NOMO-1 treated with dmso at 0.1 percent for 144 hours (cell line): ENCODE data around the gene CPLX1.
"Not testable (repeated sequence)": the region's sequence is repeated elsewhere in the genome, so short reads cannot be mapped to it uniquely, and the experiment has no call there.

Source experiments
- DNase-seq: peaks from one replicate; lab custom pipeline; 2025; ENCODE audit not compliant: unreplicated experiment; lab: John Stamatoyannopoulos, UW

The CPLX1 gene

DNA sequence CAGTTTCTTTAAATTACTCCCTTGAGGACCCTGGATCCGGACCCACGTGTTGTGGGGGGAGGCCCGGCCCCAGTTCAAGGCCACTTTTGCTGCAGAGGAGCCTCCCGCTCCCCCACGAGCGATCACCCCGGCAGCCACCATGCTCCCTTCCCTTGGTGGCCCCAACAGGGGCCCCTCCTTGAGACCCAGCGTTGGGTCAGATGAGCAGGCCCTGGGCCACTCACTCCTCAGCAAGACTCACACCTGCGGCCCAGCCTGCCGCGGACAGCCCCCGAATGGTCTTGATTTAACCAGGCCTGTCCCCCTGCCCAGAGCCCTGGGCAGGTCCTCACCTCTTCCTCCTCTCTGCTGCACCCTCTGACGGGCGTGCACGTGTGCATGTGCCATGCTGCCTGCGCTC lies 4.3 kb downstream of the CPLX1 start:
- no peak for DNase-seq

DNA sequence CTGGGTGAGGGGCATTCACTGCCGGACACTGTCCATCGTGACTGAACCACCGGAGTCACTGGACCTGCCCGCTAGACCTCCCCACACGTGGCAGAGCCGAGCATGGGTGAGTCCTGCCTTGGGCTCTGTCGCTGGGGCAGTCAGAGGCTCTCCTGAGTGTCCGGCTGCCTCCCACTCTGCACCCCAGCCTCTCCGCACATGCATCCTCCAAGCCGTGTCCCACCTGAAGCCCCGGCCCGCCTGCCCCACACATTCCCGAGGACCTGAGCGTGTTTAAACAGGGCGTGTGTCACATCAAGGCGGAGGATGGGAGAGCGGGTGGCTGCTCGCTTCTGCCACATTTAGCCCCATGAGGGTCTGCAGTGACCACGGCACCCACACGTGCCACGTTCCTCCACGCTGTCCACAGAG lies 4.7 kb downstream of the CPLX1 start:
- no peak for DNase-seq

DNA sequence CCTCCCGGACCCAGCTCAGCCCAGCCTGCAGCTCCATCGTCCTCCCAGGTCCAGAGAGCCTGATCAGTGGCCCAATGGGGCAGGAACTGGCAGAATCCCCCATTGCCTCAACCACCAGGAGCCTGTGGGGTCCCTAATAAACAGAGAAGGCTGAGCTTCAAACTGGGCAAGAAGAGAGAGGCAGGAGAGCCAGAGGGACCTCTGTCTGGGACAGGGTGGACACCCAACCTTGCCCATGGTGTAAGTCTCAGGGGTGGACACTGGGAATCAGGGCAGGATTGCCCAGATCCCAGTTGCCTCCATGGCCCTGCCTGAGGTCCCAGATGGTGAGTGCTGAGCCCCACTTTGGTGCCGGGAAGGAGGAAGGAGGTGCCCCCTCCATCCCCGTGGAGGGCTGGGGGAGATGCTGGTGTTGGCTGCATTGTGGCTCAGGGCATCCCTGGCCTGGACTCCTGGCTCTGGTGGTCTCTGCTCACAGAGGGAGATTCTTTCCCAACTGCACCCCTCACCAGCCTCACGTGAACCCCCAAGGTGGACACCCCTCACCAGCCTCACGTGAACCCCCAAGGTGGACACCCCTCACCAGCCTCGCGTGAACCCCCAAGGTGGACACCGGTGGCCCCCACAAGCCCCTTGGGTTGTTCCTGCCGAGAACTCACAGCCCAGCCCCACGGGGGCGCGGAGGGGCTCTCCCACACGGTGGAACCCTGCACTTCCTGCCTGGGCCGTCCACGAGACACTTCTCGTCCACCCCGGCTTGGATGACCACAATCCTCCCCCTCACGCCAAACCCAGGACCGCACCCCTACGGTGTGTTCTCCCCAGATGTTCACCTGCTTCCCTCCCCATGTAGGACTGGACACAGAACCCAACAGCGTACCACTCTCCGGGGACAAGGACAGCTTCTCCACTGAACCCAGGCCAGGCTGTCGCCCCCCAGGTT lies 5.4 kb downstream of the CPLX1 start:
- DNase-seq: no peak

DNA sequence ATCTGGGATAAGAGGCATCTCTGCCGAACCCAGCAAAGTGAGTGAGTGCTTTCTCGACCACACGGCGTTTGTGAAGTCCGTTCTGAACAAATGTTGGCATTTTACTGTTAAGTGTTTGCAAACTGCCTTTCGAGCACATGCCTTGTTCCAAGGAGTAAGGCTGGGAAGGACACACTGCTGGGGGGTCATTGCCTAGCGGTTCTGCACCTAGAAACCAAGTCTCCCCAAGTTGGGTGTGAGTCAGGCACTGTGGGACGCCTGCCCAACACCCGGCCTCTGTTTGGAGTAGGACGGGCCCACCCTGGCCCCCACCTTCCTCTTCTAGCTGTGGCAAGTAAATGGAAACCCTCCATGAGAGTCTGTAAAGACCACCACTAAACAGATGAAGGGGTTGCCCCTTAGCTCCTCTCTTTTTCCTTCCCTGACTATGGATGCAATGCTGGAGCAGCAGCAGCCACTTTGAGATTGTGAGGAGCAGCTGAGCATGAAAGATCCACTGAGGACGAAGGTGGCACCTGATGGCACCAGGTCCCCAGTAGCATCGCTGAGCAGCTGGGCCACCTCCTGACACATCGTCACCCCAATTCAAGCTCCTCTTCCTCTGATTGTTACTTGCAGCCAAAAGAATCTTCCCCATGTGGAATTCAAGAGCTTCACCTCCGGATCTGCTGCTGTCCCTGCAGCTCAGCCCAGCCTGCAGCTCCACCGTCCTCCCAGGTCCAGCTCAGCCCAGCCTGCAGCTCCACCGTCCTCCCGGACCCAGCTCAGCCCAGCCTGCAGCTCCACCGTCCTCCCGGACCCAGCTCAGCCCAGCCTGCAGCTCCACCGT lies 6.3 kb downstream of the CPLX1 start:
- no peak for DNase-seq

DNA sequence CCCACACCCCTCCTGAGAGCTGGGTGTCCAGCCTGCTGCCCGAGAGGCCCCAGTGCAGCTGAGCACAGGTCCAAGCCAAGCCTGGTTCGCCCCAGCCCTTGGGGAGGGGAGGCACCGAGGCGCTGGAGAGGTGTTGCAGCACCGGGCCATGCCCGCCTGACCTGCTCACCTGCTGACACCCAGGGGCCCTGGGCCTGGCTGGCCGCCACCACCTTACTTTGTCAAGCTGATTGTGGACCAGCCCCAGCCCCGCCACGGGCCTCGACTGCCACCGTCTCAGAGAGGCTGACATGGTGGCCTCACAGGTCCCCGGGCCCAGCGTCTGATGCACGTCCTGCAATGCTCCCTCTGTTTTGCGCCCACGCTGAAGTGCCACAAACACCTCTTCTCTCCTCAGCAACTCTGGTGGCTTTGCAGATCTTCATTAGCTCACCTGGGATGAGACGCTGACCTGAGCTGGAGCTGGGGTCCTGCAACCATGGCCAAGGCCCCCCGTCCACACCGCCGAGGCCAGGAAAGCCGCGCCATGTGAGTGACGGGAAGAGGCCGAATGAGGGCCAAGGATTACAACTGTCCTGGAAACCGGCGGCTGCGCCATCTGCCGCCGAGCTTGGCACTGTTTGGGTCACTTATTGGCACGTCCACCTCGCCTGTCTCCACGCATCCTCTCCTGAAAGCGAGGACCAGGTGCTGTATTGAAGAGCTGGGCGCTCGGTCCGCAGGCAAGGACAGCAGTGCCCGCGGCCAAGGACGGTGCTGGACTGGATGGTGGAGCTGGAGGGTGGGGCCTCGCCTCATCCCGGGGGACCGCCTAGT lies 7.6 kb downstream of the CPLX1 start:
- no peak for DNase-seq

DNA sequence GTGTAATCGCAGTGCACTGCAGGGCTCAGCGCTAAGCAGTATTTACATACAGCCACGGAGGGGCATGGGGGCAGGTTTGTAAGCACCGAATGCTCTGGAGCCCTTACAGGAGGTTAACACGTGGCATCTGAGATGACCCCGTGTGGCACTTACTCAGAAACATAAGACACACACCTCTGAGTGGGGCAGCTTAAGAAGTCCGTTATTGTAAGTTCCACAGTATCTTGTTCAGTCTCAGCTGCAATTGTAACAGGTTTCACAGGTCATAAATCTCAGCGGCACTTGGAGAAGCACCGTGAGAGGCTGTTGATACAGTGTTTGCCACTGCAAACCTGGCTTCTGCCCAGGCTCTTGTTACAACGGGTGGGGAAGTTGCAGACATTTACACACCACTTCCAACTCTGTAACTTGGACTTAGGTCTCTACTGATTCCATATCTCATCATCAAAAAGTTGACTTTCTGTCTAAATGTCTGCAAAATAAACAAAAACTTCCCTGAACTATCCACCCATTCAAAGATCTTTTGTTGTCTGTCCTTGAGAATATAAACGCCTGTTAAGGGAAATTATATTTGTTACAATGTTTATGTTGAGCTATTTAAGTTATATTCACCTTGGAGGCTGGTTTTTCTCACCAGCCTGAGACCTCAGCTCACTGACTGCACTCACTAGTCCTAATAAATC lies 10.3 kb downstream of the CPLX1 start:
- DNase-seq: no peak

DNA sequence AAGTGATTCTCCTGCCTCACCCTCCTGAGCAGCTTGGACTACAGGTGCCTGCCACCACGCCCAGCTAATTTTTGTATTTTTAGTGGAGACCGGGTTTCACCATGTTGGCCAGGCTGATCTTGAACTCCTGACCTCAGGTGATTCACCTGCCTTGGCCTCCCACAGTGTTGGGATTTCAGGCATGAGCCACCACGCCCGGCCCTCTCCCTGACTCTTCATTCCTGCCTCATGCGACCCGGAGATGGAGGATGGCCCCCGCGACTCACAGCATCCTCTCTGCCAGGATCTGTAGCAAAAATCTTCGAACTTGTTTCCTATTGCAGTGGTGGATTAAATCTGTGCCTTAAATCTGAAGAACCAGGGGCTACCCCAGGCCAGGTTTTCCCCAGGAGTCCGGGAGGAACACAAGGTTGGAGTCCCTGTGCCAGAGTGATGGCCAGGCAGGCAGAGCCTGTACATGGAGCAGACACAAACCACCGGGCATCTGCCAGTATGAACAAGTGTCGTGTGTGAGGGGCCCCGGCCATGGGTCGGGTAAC lies 11.5 kb downstream of the CPLX1 start:
- no peak for DNase-seq

DNA sequence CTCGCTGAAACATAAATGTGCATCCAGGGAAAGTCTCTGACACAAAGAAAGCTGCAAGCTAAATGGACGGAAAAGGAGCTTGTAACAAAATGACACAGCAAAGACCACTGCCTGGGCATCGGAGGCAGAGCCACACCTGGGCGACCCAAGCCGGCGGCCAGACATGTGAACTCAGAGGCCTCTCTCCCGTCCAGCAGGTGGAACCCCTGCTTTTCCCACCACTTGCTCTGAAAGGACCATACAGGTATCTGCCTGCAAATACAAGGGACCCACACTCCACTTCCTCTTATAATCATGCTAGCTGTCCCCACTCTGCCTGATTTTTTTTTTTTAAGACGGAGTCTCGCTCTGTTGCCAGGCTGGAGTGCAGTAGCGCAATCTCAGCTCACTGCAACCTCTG lies 12.0 kb downstream of the CPLX1 start:
- DNase-seq: no peak

DNA sequence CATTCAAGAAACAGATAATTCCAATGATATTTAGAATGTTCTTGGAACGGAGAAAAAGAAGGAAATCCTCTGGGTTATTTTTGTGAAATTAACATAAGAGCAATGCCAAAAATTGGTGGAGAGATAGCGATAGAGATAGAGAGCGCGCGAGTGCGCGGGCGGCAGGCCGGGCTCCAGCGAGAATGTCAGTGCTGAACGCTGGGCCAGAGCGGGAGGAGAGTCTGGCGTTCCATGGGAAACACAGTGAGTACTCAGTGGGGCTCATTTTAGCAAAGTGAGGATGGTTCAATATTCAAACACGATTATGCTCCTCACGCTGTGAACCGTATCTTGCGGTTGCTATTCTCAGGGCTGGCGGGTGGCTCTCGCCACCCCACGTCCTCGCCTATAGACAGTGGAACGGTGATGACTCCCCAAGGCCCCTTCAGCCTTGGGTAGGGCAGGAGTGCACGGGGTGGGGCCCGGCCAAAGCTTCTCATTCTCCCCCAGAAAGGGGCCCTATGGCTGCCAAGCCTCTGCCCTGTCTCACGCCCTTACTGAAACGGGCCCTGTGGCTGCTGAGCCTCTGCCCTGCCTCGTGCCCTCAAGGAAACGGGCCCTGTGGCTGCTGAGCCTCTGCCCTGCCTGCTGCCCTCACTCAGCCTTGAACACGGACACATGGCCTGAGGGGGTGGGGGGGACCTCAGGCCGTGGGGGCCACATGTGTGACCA lies 16.9 kb downstream of the CPLX1 start:
- no peak for DNase-seq

DNA sequence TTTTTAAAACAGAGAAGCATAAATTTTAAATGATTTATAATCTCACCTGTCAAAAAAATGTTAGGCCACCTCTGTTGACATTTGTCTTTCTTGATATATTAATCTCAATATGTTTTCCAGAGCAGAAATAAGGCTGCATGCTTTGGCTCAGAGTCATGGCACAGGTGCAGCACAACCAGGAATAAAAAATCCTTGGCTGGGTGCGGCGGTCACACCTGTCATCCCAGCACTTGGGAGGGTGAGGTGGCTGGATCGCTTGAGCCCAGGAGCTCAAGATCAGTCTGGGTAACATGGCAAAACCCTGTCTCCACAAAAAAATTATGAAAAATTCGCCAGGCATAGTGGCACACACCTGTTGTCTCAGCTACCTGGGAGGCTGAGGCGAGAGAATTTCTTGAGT lies 18.1 kb downstream of the CPLX1 start:
- DNase-seq: no peak

DNA sequence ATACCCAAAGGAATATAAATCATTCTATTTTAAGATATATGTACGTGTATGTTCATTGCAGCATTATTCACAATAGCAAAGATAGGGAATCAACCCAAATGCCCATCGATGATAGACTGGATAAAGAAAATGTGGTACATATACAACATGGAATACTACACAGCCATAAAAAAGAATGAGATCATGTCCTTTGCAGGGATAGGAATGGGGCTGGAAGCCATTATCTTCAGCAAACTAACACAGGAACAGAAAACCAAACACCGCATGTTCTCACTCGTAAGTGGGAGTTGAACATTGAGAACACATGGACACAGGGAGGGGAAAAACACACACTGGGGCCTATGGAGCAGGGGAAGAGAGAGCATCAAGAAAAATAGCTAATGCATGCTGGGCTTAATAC lies 18.9 kb downstream of the CPLX1 start:
- not testable (repeated sequence) for DNase-seq

DNA sequence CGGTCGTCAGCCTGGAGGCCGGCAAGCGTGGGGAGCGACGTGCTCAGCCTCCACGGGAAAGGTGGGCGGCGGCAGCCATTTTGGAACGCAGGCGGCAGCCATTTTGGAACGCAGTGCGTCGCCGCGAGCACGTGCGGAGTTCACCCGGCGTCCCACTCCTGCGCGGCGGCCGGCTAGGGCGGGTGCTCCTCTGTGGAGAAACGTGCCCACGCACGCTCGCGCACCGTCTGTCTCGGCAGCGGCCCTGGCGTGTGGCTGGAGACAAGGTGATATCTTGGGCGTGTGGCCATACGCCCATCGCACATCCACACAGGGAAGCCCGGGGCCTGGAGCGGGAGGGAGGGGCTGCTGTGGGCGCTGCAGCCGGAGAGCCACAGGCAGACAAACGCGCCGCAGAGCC lies 21.1 kb downstream of the CPLX1 start:
- DNase-seq: no peak

DNA sequence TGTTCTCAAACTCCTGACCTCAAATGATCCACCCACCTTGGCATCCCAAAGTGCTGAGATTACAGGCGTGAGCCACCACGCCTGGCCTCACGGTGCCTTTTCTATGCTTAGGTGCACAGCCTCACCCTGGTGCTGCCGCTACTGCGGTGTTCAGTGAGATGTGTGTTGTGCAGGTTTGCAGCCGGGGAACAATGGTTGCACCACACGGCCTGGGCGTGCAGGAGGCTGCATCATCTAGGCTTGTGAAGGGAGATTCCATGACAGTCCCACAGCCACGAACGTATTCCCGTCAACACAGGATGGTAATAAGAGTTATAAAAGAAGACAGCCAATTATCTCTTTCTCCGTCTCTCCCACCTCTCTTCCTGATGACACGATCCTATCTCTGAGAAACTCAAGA lies 22.0 kb downstream of the CPLX1 start:
- no peak for DNase-seq

DNA sequence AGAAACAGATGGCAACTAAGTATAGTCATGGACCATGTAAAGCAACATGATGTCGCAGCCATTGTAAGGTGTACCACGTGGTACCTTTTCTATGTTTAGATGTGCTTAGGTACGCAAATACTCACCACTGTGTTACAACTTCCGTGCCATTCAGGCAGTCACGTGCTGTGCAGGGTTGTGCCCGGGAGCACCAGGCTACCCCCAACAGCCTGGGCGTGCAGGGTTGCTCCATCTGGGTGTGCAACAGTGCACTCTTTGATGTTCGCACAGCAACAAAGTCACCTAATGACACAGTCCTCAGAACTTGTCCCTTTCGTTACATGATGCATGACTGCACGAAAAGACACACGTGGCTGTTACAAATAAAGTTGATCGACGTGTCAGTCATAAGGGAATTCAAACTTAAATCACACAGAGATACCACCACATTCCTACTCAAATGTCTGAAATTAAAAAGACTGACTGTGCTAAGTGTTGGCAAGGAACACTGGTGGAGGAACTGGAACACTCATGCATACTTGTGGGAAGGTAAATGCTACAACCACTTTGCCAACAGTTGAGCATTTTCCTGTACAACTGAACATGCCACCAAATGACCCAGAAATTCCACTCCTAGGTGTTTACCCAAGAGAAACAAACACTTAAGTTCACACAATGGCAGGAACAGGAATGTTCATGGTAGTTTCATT lies 24.3 kb downstream of the CPLX1 start:
- no peak for DNase-seq

DNA sequence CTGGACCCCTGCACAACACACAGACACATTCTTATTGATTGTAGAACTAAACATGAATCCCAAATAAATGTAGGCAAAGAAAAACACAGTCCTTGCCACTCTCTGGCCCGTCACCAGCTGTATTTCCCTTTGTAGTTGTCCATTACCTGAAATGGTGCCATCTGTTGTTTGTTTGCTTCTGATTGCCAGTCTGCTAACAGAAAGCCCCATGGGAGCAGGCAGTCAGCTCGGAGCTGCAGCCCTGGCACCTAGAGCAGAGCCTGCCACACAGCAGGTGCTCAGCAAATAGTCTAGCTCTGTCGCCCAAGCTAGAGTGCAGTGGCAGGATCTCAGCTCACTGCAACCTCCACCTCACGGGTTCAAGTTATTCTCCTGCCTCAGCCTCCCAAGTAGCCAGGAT lies 28.9 kb downstream of the CPLX1 start:
- no peak for DNase-seq

DNA sequence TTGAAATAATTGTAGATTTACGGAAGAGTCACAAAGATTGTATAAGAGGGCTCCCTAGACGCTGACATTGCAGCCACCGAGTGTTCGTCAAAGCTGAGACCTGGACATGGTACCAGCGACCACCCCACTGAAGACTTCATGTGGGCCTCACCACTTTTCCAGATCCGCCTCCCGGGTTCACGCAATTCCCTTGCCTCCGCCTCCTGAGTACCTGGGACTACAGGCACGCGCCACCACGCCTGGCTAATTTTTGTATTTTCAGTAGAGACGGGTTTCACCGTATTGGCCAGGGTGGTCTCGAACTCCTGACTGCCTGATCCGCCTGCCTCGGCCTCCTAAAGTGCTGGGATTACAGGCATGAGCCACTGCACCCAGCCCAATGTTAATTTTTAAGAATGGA lies 29.7 kb downstream of the CPLX1 start:
- no peak for DNase-seq

DNA sequence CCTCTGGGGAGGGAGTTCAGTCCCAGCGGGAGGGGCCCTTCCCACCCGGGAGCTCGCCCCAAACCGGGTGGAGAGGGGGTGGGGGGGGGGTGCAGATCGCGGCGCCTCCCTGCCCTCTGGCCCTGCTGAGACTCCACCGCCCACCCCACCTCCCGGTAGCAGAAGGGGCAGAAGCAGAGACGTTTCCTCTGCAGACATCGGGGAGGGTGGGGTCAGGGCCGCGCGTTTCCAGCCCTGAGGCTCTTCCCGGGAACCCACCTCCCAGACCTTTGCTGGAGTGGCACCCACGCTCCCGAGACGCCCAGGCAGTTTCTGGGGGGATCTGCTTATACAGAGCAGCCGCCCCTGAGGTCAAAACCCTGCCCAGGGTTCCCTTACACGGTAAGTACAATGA lies 30.2 kb downstream of the CPLX1 start:
- DNase-seq: no peak

DNA sequence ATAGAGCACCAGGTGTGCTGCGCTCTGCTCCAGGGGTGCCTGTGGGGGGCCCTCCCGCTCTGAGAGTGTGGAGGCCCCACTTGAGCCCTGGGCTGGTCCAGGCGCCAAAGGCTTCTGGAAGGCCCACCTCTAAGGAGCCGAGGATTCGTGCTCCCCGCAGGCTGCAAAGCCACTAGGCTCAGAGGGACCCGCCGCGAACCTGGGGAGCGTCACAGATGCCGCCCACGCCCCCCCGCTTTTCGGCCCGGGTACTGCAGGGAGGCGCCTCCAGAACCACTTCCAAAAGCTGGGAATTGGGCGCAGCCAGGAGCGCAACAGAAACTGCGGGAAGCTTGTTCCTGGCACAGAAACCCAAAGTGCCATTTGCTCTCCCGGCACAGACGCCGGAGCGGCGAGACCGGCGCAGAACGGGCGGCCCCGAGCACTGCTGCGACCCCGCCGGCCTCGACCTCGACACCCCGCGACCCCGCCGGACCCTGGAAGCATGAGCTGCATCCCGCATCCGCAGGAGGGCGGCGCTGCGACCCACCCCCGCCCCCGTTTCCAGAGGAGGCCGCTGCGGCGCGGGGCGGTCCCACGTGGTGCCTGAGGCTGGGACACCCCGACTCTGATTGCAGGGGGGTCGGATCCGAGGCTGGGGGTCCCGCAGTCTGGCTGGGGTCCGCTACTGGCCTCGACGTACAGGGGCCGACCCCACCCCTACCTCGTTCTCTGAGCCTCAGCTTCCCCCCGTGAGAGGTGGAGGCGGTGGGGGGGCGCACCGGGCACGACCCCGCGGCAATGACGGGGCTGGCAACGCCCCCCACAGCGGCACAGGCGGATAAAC lies 30.8 kb downstream of the CPLX1 start:
- no peak for DNase-seq
